ENCODE data around the gene NOXO1.

Gene NOXO1

DNA sequence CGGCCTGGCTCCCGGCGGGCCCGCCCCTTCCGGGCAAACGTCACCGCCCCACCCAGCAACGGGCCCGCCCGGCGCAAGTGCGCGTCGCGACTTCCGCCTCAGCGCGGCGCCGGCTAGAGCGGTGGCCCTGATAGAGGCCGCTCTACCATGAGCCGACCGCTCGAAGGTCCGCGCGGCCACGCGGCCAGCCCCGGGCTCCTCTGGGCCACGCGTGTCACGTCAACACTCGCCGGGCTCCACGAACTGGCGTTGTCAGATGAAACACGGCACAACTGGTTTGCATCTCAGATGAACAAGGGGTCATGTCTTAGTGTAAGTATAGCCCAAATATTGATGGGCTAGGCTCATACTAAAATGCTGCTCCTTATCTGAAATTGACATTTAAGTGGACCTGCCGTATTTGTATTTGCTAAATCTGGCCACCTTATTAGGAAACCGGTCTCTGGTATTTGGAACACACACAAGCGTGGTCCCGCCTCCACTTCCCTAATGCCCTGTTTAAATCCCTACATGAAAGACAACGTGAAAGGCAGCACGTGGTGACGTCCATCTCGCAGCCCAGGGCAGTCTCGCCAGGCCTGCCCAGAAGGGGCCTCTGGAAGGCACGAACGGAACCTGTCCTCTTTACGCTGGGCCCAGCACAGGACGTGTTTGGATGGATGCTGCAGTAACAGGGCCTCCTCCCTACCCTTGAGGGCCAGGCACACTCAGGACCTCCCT is 28.7 kb upstream of the NOXO1 start, which contains the start of gene ZNF598:
Gene ZNF598 (minus strand): TSS at position 31 of the 720 bp plus-strand sequence.
- peak; percentile 84 for DNase-seq

DNA sequence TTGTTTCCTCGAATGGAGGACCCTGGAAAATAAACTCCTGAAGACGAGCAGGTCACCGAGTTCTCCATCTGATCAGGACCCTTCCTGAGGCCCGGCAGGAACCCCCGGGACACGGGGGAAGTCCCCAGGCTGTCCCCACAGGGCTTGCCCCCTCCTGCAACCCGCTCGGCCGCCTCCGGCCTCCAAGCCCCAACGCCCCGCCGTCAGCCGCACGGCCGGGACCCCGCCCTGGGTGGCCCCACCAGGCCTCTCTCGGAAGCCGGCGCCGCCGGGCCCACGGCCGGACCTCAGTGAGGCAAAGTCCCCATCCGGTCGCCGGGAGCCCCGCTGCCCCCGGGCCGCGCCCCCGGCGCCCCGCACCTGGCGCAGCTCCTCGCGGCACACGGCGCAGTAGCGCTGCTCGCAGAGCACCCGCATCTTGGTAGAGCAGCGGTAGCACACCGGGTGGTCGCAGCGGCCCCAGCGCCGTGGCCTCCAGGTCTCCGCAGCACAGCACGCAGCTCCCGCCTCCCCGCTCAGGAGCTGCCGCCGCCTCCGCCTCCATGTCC is 28.0 kb upstream of the NOXO1 start:
- no peak for DNase-seq

DNA sequence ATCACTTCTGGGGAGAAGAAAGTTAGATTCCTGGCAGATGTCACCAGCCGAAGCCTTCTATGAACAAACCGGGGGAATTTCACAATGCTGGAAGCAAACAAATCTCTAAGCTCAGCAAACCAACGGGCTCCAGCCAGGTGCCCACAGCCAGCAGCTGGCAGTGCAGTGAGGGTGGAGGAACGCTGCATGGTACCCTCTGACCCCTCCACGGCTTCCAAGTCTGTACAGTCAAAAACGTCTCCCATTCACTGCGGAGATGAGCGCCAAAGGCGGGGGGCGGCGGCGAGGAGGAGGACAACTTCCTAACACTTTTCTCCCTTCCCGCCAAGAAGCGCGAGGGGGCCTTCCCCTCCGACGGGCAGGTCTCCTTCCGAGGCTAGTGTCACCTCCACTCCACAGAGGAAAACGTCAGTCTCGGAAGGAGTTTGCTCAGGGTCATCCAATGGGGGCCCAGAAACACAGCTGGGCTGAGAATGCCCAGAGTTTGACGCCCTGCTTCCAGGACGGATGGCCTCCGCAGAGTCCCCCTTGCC is 27.4 kb upstream of the NOXO1 start:
- no peak for DNase-seq

DNA sequence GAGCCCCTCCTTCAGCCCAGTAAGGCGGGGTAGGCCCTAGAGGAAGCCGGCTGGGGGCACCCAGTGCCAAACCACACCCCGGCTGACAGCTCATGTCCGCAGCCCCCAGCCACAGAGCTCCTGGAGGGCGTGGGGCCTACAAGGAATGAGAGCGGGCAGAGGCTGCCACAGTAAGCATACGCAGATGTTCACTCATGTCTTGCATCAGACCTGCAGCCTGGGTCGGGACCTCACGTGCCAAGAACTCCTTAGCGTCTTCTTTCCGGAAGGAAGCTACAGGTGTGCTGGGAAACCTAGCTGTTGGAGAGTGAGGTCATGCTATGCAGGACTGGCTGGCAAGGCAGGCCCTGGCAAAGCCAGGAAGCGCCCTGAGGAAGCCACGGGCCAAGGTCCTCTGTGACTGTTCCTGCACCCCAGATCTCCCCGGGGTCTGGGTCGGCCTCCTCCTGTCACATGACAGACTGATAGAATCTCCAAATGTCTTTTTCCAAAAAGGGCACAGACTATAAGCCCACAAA is 26.8 kb upstream of the NOXO1 start:
- peak; percentile 33 for DNase-seq

DNA sequence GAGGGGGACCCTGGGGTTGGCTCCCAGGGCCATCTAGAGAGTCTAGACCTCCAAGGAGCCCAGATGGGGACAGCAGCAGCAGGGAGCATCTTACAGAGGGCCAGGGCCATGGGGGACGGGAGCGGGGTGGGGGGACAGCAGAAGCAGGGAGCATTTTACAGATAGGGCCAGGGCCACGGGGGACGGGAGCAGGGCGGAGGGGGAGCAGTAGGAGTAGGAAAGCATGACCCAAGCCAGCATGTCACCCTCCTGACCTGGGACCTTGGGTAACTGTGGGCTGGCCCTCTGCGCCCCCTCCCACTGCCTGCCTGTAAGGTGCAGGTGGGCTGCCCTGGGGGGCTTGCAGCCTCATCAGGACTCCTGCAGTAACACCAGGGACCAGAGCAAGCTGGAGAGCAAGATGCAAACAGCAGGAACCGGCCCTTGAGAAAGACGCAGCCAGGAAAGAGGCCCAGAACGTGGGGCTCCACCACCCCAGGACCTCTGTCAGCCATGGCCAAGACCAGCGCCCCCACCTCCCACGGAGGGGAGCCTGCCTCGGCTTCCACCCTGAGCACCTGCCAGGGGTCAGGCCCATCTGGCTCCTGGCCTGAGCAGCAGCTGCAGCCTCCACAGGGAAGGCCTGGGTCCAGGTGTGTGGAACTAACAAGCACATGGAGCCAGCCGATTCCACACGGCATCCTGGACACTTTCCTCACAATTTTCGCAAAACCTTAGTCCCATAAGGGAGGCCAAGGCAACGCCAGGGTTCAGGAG is 26.0 kb upstream of the NOXO1 start:
- no peak for DNase-seq

DNA sequence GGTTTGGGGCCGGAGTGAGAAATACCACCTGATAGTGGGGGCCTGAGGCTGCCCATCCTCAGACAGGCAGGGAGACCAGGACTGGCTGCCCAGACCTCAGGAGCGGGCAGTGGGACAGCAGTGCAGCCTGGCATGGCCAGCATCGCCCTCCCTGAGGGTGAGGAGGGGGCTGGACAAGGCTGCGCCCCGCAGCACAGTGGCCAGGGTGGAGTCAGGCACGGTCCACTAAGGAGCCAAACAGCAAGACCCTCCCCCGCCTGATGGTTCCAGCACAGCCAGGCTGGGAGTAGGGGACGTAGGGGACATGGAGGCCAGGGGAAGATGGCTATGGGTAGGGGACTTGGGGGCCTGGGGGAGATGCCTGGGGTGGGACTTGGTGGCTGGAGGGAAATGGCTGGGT is 25.0 kb upstream of the NOXO1 start:
- DNase-seq: no peak

DNA sequence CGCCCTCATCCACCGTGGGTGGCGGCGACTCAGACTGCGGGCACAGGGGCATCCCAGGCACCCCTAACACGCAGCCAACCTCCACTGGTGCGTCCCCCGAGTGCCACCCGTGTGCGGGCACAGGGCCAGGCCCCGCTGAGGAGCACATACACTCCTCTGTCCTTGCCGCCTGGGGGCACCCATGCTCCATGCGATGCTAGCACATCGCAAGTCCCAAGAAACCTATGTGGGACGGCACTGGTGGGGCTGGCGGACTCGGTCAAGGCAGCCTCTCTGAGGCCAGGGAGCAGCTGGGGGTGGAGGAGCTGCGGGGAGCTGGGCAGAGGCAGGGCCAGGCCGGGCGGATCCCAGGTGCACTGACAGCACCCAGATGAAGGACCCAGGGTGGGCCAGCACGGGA is 24.4 kb upstream of the NOXO1 start:
- no peak for DNase-seq

DNA sequence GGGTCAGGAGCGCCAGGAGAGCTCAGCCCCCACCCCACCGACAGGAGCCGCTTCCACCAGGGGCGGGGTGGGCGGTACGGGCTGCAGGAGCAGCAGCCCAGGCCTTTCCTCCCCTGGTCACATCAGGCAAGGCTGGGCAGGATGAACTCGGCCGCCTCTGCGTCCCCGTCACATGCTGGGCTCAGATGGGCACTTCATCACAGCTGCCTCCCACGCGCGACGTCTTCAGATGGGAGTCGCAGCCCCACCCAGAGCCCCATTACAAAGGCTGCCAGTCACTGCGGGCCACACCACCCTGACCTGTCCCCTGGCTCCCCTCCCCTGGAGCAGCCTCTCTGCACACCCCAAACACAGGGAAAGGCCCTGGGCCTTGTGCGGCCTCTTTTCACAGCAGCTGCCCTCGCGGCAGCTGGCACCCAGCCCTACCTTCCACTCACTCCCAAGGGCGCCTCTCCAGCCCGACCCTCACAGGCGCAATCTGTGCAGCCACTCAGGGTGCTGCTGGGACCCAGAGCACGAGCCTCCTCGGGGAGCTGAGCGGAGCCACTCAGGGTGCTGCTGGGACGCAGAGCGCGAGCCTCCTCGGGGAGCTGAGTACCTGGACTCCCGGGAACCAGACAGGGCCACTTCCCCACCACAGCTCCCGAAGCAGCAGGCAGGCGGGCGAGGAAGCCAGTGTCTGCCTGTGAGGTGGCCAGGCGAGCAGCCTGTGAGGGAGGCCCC is 23.7 kb upstream of the NOXO1 start:
- no peak for DNase-seq

DNA sequence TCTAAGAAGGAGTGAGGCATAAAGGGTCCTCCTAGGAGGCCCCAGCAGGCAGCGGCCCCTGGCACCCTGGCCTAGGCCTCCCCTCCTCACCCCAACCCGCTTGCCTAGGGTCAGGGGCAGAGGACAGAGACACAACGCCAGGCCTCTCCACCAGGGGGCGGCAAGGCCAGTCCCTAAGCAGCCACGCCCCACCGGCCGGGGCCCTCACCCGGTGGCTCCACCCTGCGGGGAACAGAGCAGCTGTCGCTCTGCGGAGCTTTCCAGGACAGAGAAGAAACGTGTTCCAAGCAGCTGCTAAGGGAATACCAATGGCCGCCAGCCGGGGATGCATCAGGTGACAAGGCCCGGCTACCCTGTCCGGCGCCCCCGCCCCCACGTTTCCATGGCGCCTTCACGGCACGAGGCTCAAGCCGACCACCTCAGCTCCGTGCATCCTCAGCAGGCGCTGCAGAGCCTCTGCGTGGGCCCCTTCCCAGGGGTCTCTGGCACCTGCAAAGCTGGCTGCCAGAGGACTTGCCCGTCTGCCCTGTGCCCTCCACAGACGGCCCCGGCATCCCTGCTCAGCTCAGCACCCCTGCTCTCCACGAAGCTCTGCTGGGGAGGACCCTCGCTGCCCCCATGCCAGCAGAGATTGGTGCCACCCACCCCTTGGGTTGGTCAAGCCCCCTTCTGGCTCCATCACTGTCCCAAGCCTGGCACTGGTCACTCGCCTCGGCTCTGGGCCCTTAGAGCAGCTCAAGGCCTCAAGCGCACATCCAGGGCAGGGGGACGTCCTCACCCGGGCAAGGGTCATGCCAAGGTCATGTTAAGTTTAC is 22.8 kb upstream of the NOXO1 start:
- DNase-seq: peak; percentile 88

DNA sequence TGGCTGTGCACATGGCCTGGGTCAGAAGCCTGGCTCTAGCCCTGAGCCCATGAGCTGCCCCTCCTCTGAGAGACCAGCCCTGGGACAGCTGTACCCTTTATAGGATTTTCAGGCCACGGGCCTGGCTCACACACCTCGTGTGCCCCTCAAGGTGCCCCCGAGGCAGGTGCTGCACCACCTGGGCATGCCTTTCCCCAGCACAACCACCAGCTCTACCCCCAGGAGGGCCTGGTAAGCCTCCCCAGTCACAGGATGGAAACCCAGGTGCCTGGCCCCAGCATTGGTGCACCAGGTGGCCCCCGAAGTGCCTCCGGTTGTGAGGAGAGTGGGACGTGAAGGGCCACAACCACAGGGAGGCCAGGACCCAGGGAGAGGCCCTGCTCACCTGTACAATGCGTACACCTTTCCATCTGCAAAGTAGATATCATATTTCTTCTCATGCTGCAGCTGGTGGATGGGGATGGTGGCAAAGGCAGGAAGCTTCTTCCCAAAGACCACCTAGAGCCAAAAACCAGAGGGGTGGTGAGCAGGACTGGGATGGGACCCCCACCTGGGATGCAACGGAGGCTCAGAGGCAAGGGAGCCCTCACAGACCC is 22.1 kb upstream of the NOXO1 start:
- no peak for DNase-seq

DNA sequence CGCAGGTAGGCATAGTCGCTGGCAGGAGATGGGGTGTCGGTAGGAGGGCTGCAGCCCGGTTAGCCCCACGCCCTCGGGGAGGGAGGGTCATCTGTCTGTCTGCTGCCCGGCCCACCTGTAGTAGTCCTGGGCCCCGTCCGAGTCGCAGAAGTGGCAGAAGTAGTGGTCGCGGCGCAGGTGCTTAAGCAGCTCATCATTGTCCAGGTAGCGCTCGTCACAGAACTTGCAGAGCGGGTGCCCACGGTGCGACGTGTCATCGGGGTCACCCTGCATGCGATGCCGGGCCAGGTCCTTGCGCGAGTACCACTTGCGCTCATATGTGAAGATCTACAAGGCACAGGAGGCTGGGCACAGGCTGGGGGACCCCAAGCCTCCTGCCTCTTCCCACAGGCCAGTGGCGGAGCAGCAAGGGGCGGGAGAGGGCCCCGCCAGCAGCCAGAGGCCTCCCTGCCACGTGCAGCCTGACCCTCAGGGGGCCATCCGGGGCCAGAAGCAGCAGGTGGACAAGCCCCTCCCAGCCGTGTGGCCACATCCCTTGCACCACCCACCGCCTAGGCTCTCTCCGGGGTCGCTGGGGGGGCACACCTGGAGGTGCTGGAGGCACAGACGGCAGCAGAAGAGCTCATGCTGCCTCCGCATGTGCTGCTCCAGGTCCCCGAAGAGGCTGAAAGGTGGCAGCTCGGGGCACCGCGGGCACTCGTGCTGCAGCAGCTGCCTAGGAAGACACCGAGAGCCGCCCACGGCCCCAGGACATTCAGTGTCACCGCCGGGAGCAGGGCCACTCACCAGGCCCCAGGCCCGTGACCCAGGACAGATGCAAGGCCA is 21.3 kb upstream of the NOXO1 start:
- DNase-seq: no peak

DNA sequence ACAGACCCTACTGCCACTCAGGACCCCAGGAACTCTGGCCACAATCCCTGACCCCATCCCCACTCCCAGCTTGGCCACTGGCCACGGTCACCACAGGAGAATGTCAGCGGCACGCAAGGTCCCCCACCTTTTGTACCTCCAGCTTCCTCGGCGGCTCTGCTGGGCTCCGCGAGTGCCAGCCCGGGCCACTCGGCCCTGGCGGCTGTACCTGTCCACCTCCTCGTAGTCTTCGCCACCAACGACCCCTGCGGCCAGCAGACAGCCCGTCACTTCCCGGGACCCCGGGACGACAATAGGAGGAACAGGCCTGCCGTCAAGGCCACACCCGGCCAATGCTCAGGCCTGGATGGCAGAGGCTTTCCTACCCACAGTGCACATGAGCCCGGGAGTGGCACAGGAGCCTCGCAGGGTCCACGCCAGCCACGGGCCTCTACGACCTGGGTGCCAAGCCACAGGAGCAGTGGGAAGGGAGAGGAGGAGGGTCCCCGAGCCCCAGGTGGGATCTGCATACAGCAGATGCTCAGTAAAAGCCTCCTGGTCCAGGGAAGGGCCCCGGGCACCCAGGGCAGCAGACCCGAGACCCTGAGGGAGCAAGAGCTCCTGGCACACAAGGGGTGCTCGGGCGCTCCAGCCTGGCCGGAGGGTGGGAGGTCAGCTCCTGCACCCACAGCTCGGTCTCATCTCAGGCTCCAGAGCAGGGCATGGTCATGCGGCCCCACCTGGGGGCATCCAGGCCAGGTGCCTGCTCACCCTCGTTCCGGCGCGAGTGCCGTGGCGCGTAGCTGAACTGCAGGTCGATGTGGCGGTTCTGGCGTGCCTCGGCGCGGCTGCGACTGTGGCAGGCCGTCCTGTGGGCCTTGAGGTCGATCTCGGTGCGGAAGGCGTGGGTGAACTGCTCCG is 20.4 kb upstream of the NOXO1 start:
- no peak for DNase-seq

DNA sequence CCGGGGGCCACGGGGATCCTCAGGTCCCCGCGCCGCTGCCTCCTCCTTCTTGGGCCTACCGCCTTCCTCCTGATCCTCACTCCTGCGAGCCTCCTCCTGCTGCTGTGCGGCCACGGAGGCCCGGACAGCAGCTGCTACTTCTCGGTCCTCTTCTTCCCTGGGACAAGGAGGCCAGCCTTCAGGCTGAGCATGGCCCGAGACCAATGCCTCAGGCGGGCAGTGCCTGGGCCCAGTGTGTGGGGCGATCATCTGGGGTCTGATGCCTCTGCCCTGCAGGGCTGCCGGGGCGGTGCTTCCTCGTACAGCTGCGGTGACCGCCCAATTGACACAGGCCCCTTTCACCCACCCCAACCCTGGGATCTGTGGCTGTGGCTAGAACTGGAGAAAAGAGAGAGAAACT is 19.8 kb upstream of the NOXO1 start:
- DNase-seq: no peak

DNA sequence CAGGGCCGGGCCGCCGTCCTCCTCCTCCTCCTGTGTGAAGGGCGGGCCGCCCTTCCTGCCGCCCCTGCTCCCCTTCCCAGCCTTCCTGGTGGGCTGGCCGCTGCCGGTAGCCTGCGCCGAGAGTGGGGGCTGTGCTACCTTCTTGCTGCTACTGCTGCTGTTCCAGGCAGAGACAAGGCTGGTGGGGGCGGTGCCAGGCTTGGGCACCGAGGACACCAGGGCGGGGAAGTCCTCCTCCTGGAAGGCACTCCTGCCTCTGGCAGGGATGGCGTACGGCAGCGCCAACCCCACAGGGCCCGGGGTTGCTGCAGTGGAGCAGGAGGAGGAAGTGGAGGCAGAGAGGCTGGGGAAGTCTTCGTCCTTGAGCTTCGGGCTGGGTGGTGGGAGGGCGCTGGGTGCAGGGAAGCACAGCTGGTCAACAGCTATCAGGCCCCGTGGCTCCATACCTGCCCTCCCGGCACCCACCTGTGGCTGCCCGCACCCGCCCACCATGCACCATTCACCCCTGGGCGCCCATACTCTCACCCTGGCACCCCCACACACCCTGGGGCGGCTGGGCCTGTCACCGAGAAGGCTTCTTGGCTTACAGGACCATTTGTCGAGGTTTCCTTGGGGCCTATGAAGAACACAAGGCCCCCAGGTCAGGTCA is 18.7 kb upstream of the NOXO1 start:
- no peak for DNase-seq

DNA sequence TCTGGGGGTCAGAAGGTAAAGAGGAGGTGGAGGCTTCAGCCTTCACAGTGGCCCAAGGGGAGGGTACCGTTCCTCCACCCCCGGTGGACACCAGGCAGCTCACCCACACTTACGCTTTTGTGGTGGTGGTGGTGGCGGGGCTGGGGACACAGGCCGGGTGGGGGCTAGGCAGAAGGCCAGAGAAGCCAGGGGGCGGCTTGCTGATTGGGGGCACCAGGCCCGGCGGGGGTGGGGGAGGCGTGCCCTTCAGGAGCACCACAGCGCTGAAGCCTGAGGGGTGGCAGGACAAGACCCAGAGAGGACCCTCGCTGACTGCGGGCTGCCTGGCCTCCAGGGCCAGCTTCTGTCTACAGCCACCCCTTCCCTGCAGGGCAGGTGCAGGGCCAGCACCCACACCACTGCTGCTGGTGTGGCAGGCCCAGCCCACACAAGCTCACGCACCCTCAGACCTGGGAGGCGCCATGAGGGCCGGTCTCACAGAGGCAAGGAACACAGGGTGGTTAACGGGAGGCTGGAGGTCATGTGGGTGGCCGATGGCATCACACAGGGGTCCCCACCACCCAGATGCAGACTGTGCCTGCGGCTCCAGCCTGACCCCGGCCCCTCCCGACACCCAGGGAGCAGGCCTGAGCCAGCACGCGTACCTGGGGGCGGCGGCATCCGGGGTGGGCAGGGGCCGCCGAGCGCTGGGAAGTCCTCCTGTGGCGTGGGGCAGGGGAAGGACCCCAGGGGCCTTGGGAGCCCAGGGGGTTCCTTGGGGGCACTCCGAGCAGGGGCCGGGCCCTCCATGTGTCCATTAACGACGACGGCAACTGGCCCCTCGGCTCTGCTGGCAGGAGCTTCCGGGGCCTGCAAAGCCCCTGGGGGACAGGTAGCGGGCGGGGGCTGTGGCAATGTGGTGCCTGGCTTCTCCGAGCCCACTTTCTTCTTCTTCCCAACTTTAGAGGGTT is 17.9 kb upstream of the NOXO1 start:
- no peak for DNase-seq

DNA sequence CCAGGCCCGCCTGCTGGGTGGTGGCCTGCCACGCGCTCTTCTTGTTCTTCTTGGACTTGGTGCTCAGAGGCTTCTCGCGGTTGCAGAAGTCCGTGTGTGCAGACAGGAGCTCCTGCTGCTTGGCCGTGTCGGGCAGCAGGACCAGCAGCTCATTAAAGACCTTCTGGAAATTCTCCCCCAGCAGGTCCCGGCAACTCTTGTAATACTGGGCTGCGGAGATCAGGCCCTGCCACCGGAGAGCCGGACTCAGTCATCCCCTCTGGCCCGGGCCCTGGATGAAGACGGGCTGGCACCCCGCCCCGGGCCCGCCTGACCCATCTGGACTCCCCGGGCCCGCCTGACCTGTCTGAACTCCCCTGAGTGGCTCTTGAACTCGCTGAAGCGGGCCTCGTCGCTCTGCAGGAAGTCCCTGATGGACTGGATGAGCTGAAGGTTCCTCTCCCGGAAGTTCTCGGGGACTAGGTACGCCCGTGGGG is 17.1 kb upstream of the NOXO1 start:
- DNase-seq: no peak

DNA sequence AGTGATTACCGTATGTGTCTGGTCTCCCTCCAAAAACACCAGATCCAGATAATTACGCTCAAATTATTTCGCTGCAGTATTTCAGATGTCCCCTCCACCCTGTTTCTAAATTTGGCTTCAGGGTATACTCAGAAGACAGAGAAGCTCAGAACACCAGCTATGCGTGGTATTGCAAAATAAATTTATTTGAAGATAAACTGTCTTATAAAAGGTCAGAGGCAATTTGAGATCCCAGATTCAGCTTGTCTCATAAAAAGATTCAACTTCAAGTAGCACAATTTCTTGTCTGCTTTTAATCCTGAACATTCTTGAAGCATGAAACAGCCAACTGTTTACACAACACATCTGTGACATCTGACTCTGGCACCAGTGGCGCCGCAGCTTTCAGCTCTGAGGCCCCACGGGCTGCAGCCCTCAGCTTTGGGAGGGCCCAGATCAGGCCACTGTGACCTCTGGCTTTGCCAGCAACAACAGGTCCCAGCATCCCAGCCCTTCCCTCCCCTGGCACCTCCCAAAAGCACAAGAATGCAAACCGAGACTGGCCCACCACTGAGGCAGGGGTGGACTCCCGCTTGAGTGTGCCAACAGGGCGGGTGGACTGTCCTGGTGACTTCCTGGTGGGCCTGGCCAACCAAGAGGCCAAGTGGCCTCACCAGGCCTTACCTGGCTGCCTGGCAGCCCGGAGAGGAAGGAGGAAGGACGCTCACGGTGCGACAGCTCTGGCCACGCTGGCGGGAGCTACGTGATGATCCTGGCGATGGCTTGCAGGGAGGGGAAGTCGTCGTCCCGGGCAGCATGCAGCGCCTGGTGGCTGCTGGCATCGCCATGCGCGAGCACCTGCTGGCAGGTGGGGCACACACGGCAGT is 16.5 kb upstream of the NOXO1 start:
- DNase-seq: no peak

Measured in CD4-positive, alpha-beta T cell treated with Interleukin-12 subunit alpha and Interleukin-12 subunit beta, for 1 hour (primary cell).